DMS114 treated with DMSO at 0.1 percent for 48 hours (cell line): Measurements from ENCODE around the gene QPRT.
"Not testable (repeated sequence)": the region's sequence is repeated elsewhere in the genome, so short reads cannot be mapped to it uniquely, and the experiment has no call there.

Source experiments
- DNase-seq: peaks from one replicate; lab custom pipeline; 2025; ENCODE audit not compliant: unreplicated experiment; lab: John Stamatoyannopoulos, UW

The QPRT gene

DNA sequence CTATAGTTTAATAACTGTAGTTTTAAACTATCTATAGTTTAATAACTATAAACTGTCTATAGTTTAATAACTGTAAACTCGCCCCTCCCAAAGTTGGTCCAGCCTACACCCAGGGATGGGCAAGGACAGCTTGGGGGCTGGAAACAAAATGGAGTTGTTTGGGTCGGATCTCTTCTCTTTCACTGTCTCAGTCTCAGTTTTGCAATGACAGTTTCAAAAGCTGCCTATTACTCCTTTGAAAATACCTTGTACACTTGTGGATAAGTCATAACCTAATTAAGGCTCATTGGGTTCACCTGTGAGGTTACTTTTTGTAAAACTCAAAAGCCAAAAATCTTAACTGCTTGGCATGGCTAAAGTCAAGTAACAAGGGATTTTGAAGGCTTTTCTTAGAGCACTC, 35.4 kb downstream of the QPRT start:
- DNase-seq = no peak

DNA sequence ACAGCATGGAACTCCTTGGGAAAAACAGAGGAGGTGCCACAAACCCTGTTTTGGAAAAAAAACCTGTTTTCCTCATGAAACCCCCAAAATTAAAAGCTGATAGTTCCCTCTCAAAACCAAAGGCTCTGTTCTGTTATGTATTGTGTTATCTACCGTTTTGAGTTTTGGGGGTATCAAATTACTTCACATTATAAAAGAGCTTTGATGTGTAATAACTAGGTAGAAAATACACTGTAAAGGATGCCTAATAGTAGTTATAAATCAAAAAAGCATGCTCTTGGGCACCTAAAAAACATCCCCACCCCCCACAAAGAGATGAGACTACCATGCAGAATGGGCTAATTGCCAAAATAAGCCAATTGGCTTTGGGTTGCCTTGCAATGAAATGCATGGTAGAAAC, 36.0 kb downstream of the QPRT start:
- DNase-seq = no peak

DNA sequence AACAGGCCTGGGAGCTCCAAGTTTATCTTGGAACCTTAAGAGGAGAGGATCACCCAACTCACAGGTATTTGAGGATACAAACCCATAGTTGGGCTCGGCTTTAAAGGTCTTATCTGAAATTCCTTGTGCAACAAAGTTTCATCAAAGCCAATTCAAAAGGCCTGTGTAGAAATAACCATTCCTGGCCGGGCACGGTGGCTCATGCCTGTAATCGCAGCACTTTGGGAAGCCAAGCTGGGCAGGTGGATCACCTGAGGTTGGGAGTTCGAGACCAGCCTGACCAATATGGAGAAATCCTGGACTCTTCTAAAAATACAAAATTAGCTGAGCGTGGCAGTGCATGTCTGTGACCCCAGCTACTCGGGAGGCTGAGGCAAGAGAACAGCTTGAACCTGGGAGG, 38.1 kb downstream of the QPRT start:
- DNase-seq = no peak

- DNase-seq = no peak
Observed at GRCh38 chr16:29719063-29719462, 40.1 kb downstream of the QPRT start.

GRCh38 chr16:29720703-29721102, 41.7 kb downstream of the QPRT start:
- DNase-seq = no peak

DNA sequence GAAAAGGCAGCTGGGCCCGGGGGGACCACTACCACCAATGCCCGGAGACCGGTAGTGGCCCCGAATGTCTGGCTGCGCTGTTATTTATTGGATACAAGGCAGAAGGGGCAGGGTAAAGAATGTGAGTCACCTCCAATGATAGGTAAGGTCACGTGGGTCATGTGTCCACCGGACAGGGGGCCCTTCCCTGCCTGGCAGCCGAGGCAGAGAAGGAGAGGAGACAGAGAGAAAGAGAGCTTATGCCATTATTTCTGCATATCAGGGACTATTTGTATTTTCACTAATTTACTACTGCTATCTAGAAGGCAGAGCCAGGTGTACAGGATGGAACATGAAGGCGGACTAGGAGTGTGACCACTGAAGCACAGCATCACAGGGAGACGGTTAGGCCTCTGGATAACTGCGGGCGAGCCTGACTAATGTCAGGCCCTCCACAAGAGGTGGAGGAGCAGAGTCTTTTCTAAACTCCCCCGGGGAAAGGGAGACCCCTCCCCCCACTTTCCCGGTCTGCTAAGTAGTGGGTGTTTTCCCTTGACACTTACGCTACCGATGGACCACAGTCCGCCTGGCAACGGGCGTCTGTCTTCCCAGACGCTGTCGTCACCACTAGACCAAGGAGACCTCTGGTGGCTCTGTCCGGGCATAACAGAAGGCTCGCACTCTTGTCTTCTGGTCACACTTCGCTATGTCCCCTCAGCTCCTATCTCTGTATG, 42.3 kb downstream of the QPRT start:
- DNase-seq = peak; percentile 64

- no peak for DNase-seq
Observed at GRCh38 chr16:29726845-29727377, 47.9 kb downstream of the QPRT start.

- DNase-seq = no peak
Observed at GRCh38 chr16:29727452-29727851, 48.5 kb downstream of the QPRT start.

DNA sequence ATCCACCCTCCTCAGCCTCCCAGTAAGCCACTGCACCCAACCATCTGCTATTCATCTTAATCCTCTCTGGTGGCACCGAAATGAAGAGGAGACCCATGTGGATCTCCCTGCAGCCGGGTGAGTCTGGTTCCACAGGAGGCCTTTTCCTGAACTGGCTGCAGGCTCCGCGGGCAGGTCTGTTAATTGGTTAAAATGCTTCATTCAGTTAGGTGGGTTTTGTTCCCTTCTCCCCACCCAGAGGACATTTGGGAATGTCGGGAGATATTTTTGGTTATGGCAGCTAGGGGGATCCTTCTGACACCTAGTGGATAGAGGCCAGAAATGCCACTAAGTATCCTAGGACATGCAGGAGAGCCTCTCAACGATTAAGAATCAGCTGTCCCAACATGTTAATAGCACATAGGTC, 50.1 kb downstream of the QPRT start:
- DNase-seq = peak; percentile 70

- no peak for DNase-seq
Observed at GRCh38 chr16:29730649-29731048, 51.7 kb downstream of the QPRT start.

GRCh38 chr16:29731768-29732601, 53.0 kb downstream of the QPRT start:
- not testable (repeated sequence) for DNase-seq

DNA sequence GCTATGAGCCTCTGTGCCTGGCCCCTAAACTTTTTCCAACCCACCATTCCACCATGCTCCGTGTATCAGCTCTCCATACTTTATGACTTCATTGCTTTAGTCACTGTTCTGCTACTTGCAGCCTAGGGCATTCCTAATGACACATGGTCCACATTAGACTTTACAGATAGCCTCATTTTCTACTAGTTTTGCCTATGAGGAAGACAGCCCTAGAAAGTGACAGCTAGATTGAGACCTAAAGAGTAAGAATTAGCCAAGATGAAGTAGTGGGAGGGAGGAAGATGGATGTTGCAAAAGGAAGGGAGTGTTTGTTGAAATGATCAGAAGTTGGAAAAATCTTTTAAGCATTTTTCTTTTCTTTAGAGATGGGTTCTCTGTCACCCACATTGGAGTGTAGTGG, 55.8 kb downstream of the QPRT start:
- DNase-seq = no peak

GRCh38 chr16:29736112-29736511, 57.1 kb downstream of the QPRT start:
- no peak for DNase-seq

- no peak for DNase-seq
Observed at GRCh38 chr16:29736764-29737163, 57.8 kb downstream of the QPRT start.

- no peak for DNase-seq
Observed at GRCh38 chr16:29737713-29738112, 58.7 kb downstream of the QPRT start.

DNA sequence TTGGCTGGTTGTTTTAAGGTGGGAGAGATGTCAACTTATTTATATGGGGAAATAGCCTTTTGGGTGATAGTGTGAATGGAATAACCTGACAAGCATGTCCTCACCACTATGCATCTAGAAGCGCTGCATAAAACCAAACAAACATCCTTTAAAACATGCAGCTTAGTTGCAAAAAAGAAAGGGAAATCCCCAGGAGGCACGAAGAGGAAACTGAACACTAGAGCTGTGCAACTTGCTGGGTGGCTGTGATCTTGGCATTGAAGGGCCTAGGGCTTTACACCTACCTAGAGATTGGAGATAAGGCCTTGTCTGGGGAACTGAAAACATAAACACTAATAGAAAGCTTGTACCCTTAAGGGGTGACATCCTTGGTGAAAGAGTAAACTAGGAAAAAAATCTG, 59.5 kb downstream of the QPRT start:
- no peak for DNase-seq

GRCh38 chr16:29739927-29740629, 61.1 kb downstream of the QPRT start:
- DNase-seq = not testable (repeated sequence)

- not testable (repeated sequence) for DNase-seq
Observed at GRCh38 chr16:29740630-29741015, 61.6 kb downstream of the QPRT start.

GRCh38 chr16:29742683-29743275, 63.8 kb downstream of the QPRT start:
- no peak for DNase-seq

GRCh38 chr16:29743475-29743826, 64.5 kb downstream of the QPRT start:
- no peak for DNase-seq

DNA sequence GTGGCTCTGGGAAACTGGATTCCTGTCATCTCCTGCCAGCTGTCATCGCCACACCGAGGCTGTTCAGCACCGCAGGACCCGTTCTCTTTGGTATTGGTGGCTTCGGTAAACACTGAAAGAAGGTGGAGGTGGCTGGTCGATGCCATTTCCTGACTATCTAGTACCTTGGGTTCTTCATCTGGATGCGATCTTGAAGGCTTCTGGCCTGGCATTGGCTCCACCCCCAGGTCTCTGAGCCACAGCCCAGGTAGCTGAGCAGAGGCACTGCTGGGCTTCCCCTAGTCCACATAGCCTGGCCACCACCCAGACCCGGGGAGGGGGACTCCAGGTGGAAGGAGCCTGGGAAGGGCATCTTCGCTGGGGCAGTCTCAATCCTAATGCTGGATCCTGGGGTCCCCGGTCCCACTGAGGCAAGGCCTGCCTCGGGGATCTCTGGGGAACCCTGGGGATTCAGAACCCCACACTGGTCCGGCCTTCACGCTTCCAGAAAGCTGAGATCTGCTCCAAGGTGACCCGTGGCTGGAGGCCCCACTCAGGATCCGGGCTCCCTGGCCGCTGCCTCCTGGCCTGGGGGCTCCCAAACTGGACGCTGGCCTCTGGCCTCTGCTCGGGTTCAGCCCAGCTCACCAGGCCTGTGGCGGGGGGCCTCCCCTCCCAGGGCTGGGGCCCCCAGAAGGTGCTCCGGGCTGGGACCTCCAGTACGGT, 65.0 kb downstream of the QPRT start:
- DNase-seq = no peak
